Esophagus muscularis mucosa (tissue), 3 donors: ENCODE measurements around the gene APOLD1.

Source experiments
- POLR2AphosphoS5 ChIP-seq, 2 donors: sonication (generic); formaldehyde crosslinking; IDR thresholded peaks; one replicate each; pipeline ENCODE4 v1.6.1; 2017; ENCODE audit warnings: antibody characterized with exemption in 2 of 2
- TF ChIP-seq, protein P1 (sequence below), 3 experiments: fragments of 200-600 bp in 2 of 3; fragments of 450-650 bp in 1 of 3; sonication (generic) in 2 of 3; IDR thresholded peaks; one replicate each; pipeline ENCODE4 v1.5.1; 2017 to 2019; ENCODE audit warnings: antibody characterized with exemption in 3 of 3, mild to moderate bottlenecking in 2 of 3, moderate library complexity in 1 of 3

DNA sequence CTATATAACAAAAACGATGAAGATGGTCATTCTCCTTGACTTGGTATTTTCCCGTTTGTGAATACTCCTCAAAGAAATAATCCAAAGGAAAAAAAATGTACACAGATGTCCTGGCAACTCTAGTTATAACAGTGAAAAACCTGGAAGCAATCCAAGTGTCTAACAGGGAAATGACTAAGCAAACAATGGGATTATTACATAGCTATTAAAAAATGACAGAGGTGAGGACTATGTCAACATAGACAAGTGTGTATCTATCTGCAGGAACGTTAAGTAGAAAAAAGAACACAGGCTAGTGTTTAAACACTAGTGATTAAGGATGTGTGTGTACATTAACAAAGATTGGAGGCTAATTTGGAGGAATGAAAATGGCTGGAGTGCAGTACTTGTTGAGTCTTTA is 5.9 kb upstream of the APOLD1 start:
- TF ChIP-seq POLR2AphosphoS5 (IDR thresholded peaks at IDR 0.05): peak in 1 of 2 donors; percentile 21
- TF ChIP-seq, protein P1, sequence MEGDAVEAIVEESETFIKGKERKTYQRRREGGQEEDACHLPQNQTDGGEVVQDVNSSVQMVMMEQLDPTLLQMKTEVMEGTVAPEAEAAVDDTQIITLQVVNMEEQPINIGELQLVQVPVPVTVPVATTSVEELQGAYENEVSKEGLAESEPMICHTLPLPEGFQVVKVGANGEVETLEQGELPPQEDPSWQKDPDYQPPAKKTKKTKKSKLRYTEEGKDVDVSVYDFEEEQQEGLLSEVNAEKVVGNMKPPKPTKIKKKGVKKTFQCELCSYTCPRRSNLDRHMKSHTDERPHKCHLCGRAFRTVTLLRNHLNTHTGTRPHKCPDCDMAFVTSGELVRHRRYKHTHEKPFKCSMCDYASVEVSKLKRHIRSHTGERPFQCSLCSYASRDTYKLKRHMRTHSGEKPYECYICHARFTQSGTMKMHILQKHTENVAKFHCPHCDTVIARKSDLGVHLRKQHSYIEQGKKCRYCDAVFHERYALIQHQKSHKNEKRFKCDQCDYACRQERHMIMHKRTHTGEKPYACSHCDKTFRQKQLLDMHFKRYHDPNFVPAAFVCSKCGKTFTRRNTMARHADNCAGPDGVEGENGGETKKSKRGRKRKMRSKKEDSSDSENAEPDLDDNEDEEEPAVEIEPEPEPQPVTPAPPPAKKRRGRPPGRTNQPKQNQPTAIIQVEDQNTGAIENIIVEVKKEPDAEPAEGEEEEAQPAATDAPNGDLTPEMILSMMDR (IDR thresholded peaks at IDR 0.05): no peak
